Suprapubic skin (tissue), 4 donors: ENCODE results near the gene SP4. TPM values are rescaled to one million over a fixed set of nuclear protein-coding genes. Genes with fewer than 3 reads are reported as not detected.
"Not testable (repeated sequence)": the region's sequence is repeated elsewhere in the genome, so short reads cannot be mapped to it uniquely, and the experiment has no call there.

ENCODE experiments used
- DNase-seq, 2 donors: peaks; one replicate each; pipeline ENCODE4 v3.0.0-alpha.2; 2019; ENCODE audit warnings: low spot score in 2 of 2
- H3K27ac ChIP-seq: fragments of 200-600 bp; sonication (generic); one replicate; pipeline ENCODE4 v1.5.1; 2019
- H3K27me3 ChIP-seq: fragments of 200-600 bp; sonication (generic); one replicate; pipeline ENCODE4 v1.5.1; 2019
- H3K36me3 ChIP-seq: fragments of 200-600 bp; sonication (generic); one replicate; pipeline ENCODE4 v1.5.1; 2019
- H3K4me1 ChIP-seq: fragments of 200-600 bp; sonication (generic); one replicate; pipeline ENCODE4 v1.5.1; 2019
- H3K4me3 ChIP-seq: fragments of 200-600 bp; sonication (generic); one replicate; pipeline ENCODE4 v1.5.1; 2019; ENCODE audit warnings: mild to moderate bottlenecking
- H3K9me3 ChIP-seq: fragments of 200-600 bp; sonication (generic); one replicate; pipeline ENCODE4 v1.5.1; 2019
- EP300 ChIP-seq: sonication (generic); formaldehyde crosslinking; IDR thresholded peaks from one replicate; pipeline ENCODE4 v1.6.1; 2017; ENCODE audit warnings: antibody characterized with exemption
- POLR2A ChIP-seq, 2 donors: fragments of 450-650 bp; IDR thresholded peaks; one replicate each; pipeline ENCODE4 v1.6.1; 2017; ENCODE audit warnings: antibody characterized with exemption in 2 of 2, mild to moderate bottlenecking in 2 of 2, moderate library complexity in 2 of 2
- POLR2AphosphoS5 ChIP-seq, 3 donors: sonication (generic); formaldehyde crosslinking; IDR thresholded peaks; one replicate each; pipeline ENCODE4 v1.6.1; 2017; ENCODE audit warnings: antibody characterized with exemption in 3 of 3
- WGBS: methylation state at CpG from one replicate; pipeline ENCODE4 v1.1.5; 2018; 5-methylcytosine and 5-hydroxymethylcytosine counted together
- total RNA-seq, 4 donors: library from RNA; depleted of rRNA; stranded (reverse); fragments of >200 nt; gene quantifications; one replicate each; pipeline ENCODE4 v1.1.0, GENCODE V29; 2016
- TF ChIP-seq, protein P1 (sequence below), 2 donors: fragments of 200-600 bp in 1 of 2; fragments of 450-650 bp in 1 of 2; sonication (generic) in 1 of 2; IDR thresholded peaks; one replicate each; pipeline ENCODE4 v1.5.1; 2016 to 2019; ENCODE audit warnings: antibody characterized with exemption in 2 of 2, mild to moderate bottlenecking in 1 of 2, moderate library complexity in 1 of 2

The SP4 gene
- total RNA-seq, 4 donors from 2014 or later: 5.3 to 17.0 (median 11.1) TPM

DNA sequence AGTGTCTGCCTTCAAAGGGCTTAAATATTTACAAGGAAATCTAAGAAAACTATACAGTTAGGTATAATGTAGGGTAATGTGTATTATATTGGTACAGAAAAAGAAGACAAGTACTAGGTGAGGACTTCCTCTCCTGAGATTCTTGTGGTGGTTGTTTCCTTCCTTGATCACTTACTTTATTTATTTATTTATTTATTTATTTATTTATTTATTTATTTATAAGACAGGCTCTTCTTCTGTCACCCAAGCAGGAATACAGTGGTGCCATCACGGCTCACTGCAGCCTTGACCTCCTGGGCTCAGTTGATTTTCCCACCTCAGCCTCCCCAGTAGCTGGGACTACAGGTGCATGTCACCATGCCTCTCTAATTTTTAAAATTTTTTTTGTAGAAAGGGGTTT is 96.8 kb downstream of the SP4 start:
- Histone ChIP-seq H3K4me3 (no peak overlapping the region), H3K9me3 (no peaks in the 10 kb centered on the region), H3K27ac (no peak overlapping the region), H3K27me3 (no peaks in the 10 kb centered on the region), H3K36me3 (no peaks in the 10 kb centered on the region), H3K4me1 (no peaks in the 10 kb centered on the region)
- WGBS: 85% methylated on average over 1 of the region's 1 CpG
- no peak for DNase-seq
- no peak for TF ChIP-seq POLR2A (IDR thresholded peaks at IDR 0.05)
- TF ChIP-seq POLR2AphosphoS5 (IDR thresholded peaks at IDR 0.05): no peak
- TF ChIP-seq, protein P1, sequence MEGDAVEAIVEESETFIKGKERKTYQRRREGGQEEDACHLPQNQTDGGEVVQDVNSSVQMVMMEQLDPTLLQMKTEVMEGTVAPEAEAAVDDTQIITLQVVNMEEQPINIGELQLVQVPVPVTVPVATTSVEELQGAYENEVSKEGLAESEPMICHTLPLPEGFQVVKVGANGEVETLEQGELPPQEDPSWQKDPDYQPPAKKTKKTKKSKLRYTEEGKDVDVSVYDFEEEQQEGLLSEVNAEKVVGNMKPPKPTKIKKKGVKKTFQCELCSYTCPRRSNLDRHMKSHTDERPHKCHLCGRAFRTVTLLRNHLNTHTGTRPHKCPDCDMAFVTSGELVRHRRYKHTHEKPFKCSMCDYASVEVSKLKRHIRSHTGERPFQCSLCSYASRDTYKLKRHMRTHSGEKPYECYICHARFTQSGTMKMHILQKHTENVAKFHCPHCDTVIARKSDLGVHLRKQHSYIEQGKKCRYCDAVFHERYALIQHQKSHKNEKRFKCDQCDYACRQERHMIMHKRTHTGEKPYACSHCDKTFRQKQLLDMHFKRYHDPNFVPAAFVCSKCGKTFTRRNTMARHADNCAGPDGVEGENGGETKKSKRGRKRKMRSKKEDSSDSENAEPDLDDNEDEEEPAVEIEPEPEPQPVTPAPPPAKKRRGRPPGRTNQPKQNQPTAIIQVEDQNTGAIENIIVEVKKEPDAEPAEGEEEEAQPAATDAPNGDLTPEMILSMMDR (IDR thresholded peaks at IDR 0.05): no peak
- TF ChIP-seq EP300: no peak

GRCh38 chr7:21526007-21526406 is 98.1 kb downstream of the SP4 start:
- no peak for DNase-seq
- Histone ChIP-seq H3K27ac (no peak overlapping the region), H3K4me3 (no peak overlapping the region), H3K36me3 (no peaks in the 10 kb centered on the region), H3K9me3 (no peaks in the 10 kb centered on the region), H3K4me1 (no peaks in the 10 kb centered on the region), H3K27me3 (no peaks in the 10 kb centered on the region)
- TF ChIP-seq POLR2A (IDR thresholded peaks at IDR 0.05): no peak
- no peak for TF ChIP-seq POLR2AphosphoS5 (IDR thresholded peaks at IDR 0.05)
- TF ChIP-seq EP300: no peak
- TF ChIP-seq, protein P1 (IDR thresholded peaks at IDR 0.05): no peak

DNA sequence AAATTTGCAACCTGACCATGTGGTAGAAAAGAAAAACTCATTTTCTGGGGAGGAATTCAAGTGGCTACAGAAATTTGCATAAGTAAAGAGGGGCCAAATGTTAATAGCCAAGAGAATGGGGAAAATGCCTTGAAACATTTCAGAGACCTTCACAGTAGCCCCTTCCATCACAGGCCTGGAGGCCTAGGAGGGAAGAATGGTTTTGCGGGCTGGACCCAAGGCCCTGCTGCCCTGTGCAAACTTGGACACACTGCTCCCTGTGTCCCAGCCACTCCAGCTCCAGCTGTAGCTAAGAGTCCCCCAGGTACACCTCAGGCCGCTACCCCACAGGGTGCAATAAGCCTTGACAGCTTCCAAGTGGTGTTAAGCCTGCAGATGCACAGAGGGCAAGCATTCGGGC is 98.6 kb downstream of the SP4 start:
- H3K27me3 ChIP-seq: no peaks in the 10 kb centered on the region
- no peak overlapping the region for H3K27ac ChIP-seq
- TF ChIP-seq EP300 (no peak), POLR2A (IDR thresholded peaks at IDR 0.05) (no peak), POLR2AphosphoS5 (IDR thresholded peaks at IDR 0.05) (no peak)
- TF ChIP-seq, protein P1 (IDR thresholded peaks at IDR 0.05): no peak
- WGBS: 80% methylated on average over 3 of the region's 3 CpGs
- no peaks in the 10 kb centered on the region for H3K9me3 ChIP-seq
- H3K4me1 ChIP-seq: no peaks in the 10 kb centered on the region
- no peak for DNase-seq
- H3K36me3 ChIP-seq: no peaks in the 10 kb centered on the region
- H3K4me3 ChIP-seq: no peak overlapping the region

DNA sequence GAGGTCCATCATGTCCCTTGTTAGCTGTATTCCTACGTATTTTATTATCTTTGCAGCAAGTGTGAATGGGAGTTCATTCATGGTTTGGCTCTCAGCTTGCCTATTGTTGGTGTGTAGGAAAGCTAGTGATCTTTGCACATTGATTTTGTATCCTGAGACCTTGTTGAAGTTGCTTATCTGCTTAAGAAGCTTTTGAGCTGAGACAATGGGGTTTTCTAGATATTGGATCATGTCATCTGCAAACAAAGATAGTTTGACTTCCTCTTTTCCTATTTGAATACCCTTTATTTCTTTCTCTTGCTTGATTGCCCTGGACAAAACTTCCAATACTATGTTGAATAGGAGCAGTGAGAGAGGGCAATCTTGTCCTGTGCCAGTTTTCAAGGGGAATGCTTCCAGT is 104.6 kb downstream of the SP4 start:
- H3K36me3 ChIP-seq, H3K27ac ChIP-seq, H3K4me1 ChIP-seq, DNase-seq, H3K9me3 ChIP-seq, H3K27me3 ChIP-seq, H3K4me3 ChIP-seq: not testable (repeated sequence)
- 55% methylated on average over 1 of the region's 1 CpG for WGBS

DNA sequence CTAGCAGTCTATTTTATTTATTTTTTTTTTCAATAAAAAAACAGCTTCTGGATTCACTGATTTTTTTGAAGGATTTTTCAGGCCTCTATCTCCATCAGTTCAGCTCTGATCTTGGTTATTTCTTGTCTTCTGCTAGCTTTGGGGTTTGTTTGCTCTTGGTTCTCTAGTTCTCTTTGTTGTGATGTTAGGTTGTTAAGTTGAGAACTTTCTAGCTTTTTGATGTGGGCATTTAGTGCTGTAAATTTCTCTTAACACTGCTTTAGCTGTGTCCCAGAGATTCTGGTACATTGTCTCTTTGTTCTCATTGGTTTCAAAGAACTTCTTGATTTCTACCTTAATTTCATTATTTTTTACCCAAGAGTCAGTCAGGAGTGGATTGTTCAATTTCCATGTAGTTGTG is 105.8 kb downstream of the SP4 start:
- H3K4me3 ChIP-seq, H3K27me3 ChIP-seq, H3K9me3 ChIP-seq, H3K27ac ChIP-seq, H3K36me3 ChIP-seq, H3K4me1 ChIP-seq, DNase-seq: not testable (repeated sequence)

DNA sequence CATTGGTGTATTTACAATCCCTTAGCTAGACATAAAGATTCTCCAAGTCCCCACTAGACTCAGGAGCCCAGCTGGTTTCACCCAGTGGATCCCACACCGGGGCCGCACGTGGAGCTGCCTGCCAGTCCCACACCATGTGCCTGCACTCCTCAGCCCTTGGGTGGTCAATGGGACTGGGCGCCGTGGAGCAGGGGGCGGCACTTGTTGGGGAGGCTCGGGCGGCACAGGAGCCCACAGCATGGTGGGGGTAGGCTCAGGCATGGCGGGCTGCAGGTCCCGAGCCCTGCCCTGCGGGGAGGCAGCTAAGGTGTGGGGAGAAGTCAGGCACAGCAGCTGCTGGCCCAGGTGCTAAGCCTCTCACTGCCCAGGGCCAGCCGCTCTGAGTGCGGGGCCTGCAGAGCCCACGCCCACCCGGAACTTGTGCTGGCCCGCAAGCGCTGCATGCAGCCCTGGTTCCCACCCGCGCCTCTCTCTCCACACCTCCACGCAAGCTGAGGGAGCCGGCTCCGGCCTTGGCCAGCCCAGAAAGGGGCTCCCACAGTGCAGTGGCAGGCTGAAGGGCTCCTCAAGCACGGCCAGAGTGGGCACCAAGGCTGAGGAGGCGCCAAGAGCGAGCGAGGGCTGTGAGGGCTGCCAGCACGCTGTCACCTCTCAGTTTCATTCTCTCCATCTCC is 108.7 kb downstream of the SP4 start:
- WGBS: 90% methylated on average over 17 of the region's 27 CpGs
- peaks cover 17% of the 10 kb centered on the region for H3K27me3 ChIP-seq
- not testable (repeated sequence) for DNase-seq

DNA sequence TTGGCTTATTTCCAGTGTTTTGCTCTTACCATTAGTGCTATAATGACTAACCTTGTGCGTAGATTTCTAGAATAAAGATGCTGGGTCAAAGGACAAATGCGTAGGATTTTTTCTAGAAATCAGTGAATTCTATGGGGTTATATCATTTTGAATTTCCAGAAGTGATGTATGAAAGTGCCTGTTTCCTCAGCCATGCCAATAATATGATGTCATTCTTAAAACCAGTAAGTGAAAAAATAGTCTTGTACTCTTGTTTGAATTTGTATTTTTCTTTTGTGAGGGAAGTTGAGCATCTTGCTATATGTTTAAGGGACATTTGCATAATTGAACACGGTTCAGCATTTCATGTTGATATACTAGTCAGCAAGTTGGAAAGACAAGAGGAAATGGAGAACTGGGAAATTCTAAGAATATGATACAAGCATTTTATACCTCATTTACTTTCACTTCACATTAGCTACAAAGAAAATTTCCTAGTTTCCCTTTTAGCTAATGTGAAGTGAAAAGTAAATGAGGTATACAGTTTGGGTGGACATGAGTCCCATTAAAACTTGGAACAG is 111.1 kb downstream of the SP4 start:
- peaks cover 39% of the 10 kb centered on the region for H3K27me3 ChIP-seq
- no peak for DNase-seq
- H3K4me1 ChIP-seq: peaks cover 15% of the 10 kb centered on the region
- H3K36me3 ChIP-seq: no peaks in the 10 kb centered on the region
- no peaks in the 10 kb centered on the region for H3K9me3 ChIP-seq
- WGBS: 72% methylated on average over 3 of the region's 3 CpGs
- TF ChIP-seq, protein P1 (IDR thresholded peaks at IDR 0.05): no peak
- TF ChIP-seq EP300 (no peak), POLR2A (IDR thresholded peaks at IDR 0.05) (no peak), POLR2AphosphoS5 (IDR thresholded peaks at IDR 0.05) (no peak)
- H3K27ac ChIP-seq: no peak overlapping the region
- no peak overlapping the region for H3K4me3 ChIP-seq

More for the DNA sequence above, 108.7 kb downstream of the SP4 start:
- not testable (repeated sequence) for H3K27ac ChIP-seq, H3K9me3 ChIP-seq, H3K4me3 ChIP-seq, H3K4me1 ChIP-seq, H3K36me3 ChIP-seq
